Bronchial epithelial cell (primary cell): ENCODE measurements around the gene SLC6A18. TPM values are rescaled to one million over a fixed set of nuclear protein-coding genes. Genes with fewer than 3 reads are reported as not detected.
"Not testable (repeated sequence)": the region's sequence is repeated elsewhere in the genome, so short reads cannot be mapped to it uniquely, and the experiment has no call there.

ENCODE experiments used
- DNase-seq: peaks from one replicate; pipeline ENCODE4 v3.0.0-alpha.2; 2010; ENCODE audit warnings: low read depth
- FAIRE-seq: peaks from 2 replicates; lab custom pipeline; 2011; peaks lifted over from hg19 to GRCh38; lab: Jason Lieb, UNC
- H3K27me3 ChIP-seq: 2 replicates; pipeline ENCODE4 v1.5.1; 2011; ENCODE audit warnings: low read length; ENCODE audit not compliant: control insufficient read depth, insufficient read depth
- H3K36me3 ChIP-seq: 2 replicates; pipeline ENCODE4 v1.5.1; 2011; ENCODE audit warnings: low read length; ENCODE audit not compliant: control insufficient read depth, insufficient read depth
- H3K4me3 ChIP-seq: 2 replicates; pipeline ENCODE4 v1.5.1; 2011; ENCODE audit warnings: mild to moderate bottlenecking, low read depth, low read length, control low read depth
- CTCF ChIP-seq: IDR thresholded peaks from 2 replicates; pipeline ENCODE4 v1.5.1; 2011; ENCODE audit warnings: mild to moderate bottlenecking, moderate library complexity, low read length, control low read depth, inconsistent platforms; ENCODE audit not compliant: insufficient read depth, severe bottlenecking
- total RNA-seq: library from RNA; depleted of rRNA; stranded (reverse); fragments of >200 nt; gene quantifications from 2 replicates; pipeline ENCODE4 v1.2.1, GENCODE V29; 2014

SLC6A18 gene
- total RNA-seq, 1 donor from 2014 or later = not detected

GRCh38 chr5:1273745-1274144 is 48.6 kb downstream of the SLC6A18 start:
- H3K4me3 ChIP-seq = no peak overlapping the region
- no peak for FAIRE-seq
- no peaks in the 10 kb centered on the region for H3K36me3 ChIP-seq
- no peak for TF ChIP-seq CTCF
- DNase-seq = no peak
- H3K27me3 ChIP-seq = no peaks in the 10 kb centered on the region

GRCh38 chr5:1274471-1274870 is 49.3 kb downstream of the SLC6A18 start:
- Histone ChIP-seq H3K36me3 (no peaks in the 10 kb centered on the region), H3K4me3 (no peak overlapping the region), H3K27me3 (no peaks in the 10 kb centered on the region)
- DNase-seq (no peak), FAIRE-seq (no peak)
- TF ChIP-seq CTCF = no peak

GRCh38 chr5:1275397-1276391 is 50.5 kb downstream of the SLC6A18 start:
- not testable (repeated sequence) for H3K36me3 ChIP-seq, DNase-seq, FAIRE-seq, H3K4me3 ChIP-seq, H3K27me3 ChIP-seq

GRCh38 chr5:1276930-1277329 is 51.7 kb downstream of the SLC6A18 start:
- no peaks in the 10 kb centered on the region for H3K36me3 ChIP-seq
- DNase-seq (no peak), FAIRE-seq (no peak)
- no peak for TF ChIP-seq CTCF
- H3K4me3 ChIP-seq = no peak overlapping the region
- no peaks in the 10 kb centered on the region for H3K27me3 ChIP-seq

GRCh38 chr5:1277331-1277730 is 52.1 kb downstream of the SLC6A18 start:
- Histone ChIP-seq H3K36me3 (no peaks in the 10 kb centered on the region), H3K4me3 (no peak overlapping the region), H3K27me3 (no peaks in the 10 kb centered on the region)
- DNase-seq (no peak), FAIRE-seq (no peak)
- TF ChIP-seq CTCF = no peak

- Histone ChIP-seq H3K4me3 (no peak overlapping the region), H3K27me3 (no peaks in the 10 kb centered on the region), H3K36me3 (no peaks in the 10 kb centered on the region)
- TF ChIP-seq CTCF = no peak
- no peak for FAIRE-seq
- DNase-seq = no peak
These were observed 52.6 kb downstream of the SLC6A18 start for GRCh38 chr5:1277781-1278180.
